ENCODE measurements around the gene COL4A4. TPM values are rescaled to one million over a fixed set of nuclear protein-coding genes. Genes with fewer than 3 reads are reported as not detected.

COL4A4 gene
- total and polyA plus RNA-seq, 2 of the 13 experiments (the other 11 are each of a cell fraction or from before 2014, with no cell fraction given): not detected

DNA sequence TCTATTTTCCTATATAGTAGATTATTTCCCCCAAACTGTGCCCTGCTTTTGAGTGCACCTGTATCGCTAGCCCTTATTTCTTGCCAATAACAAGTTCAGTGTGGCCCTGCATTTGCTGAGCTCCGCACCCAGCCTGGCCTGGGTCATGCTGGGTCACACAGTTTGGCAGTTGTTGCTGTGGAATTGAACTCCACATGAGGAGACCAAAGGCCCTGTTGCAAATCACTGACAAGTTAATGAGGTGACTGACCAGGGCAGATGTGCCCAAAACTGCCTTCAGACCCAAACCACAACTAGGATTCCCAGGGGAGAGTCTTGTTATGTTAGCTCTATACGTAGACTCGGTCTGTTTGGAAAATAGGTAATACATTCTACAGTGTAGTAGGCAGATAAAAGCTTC, 31.0 kb downstream of the COL4A4 start (continued):
- TF ChIP-seq ZXDC (CRISPR knock-in tag; IDR thresholded peaks at IDR 0.05) (no peak), ZBTB39 (CRISPR knock-in tag; IDR thresholded peaks at IDR 0.05) (no peak), ZNF709 (CRISPR knock-in tag; IDR thresholded peaks at IDR 0.05) (no peak), ZNF792 (CRISPR knock-in tag; IDR thresholded peaks at IDR 0.05) (no peak), SNRNP70 (IDR thresholded peaks at IDR 0.05; ENCODE audit: low read depth, low read length) (no peak), ZNF124 (CRISPR knock-in tag; IDR thresholded peaks at IDR 0.05) (no peak), MEIS2 (CRISPR knock-in tag; IDR thresholded peaks at IDR 0.05) (no peak), ZNF691 (CRISPR knock-in tag; IDR thresholded peaks at IDR 0.05; ENCODE audit: borderline replicate concordance, low read depth) (no peak)
- TF ChIP-seq, protein P1, sequence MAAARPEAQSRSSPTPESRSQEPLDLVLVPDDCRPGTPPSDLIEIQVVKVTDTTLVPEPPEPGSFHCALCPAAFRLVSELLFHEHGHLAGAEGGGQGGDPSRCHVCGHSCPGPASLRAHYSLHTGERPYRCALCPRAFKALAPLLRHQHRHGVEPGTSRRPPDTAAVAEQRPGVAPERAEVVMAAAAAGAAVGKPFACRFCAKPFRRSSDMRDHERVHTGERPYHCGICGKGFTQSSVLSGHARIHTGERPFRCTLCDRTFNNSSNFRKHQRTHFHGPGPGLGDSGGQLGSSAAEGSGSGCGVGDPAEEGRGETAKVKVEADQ (CRISPR knock-in tag; IDR thresholded peaks at IDR 0.05; ENCODE audit: borderline replicate concordance): no peak
- TF ChIP-seq, protein P2, sequence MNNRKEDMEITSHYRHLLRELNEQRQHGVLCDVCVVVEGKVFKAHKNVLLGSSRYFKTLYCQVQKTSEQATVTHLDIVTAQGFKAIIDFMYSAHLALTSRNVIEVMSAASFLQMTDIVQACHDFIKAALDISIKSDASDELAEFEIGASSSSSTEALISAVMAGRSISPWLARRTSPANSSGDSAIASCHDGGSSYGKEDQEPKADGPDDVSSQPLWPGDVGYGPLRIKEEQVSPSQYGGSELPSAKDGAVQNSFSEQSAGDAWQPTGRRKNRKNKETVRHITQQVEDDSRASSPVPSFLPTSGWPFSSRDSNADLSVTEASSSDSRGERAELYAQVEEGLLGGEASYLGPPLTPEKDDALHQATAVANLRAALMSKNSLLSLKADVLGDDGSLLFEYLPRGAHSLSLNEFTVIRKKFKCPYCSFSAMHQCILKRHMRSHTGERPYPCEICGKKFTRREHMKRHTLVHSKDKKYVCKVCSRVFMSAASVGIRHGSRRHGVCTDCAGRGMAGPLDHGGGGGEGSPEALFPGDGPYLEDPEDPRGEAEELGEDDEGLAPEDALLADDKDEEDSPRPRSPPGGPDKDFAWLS (CRISPR knock-in tag; IDR thresholded peaks at IDR 0.05; ENCODE audit: borderline replicate concordance): no peak
- TF ChIP-seq, protein P3, sequence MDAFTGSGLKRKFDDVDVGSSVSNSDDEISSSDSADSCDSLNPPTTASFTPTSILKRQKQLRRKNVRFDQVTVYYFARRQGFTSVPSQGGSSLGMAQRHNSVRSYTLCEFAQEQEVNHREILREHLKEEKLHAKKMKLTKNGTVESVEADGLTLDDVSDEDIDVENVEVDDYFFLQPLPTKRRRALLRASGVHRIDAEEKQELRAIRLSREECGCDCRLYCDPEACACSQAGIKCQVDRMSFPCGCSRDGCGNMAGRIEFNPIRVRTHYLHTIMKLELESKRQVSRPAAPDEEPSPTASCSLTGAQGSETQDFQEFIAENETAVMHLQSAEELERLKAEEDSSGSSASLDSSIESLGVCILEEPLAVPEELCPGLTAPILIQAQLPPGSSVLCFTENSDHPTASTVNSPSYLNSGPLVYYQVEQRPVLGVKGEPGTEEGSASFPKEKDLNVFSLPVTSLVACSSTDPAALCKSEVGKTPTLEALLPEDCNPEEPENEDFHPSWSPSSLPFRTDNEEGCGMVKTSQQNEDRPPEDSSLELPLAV (CRISPR knock-in tag; conservative IDR thresholded peaks at IDR 0.05; ENCODE audit: low read depth): no peak
- TF ChIP-seq, protein P4, sequence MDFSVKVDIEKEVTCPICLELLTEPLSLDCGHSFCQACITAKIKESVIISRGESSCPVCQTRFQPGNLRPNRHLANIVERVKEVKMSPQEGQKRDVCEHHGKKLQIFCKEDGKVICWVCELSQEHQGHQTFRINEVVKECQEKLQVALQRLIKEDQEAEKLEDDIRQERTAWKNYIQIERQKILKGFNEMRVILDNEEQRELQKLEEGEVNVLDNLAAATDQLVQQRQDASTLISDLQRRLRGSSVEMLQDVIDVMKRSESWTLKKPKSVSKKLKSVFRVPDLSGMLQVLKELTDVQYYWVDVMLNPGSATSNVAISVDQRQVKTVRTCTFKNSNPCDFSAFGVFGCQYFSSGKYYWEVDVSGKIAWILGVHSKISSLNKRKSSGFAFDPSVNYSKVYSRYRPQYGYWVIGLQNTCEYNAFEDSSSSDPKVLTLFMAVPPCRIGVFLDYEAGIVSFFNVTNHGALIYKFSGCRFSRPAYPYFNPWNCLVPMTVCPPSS (IDR thresholded peaks at IDR 0.05): no peak

Measured in HepG2 (cell line).